ENCODE results near the gene CLEC11A. TPM values are rescaled to one million over a fixed set of nuclear protein-coding genes. Genes with fewer than 3 reads are reported as not detected.

The CLEC11A gene
- total and polyA plus RNA-seq, 9 of the 15 experiments (the other 6 are each of a cell fraction or from before 2014, with no cell fraction given): 0.39 to 43.9 (median 3.4) TPM

DNA sequence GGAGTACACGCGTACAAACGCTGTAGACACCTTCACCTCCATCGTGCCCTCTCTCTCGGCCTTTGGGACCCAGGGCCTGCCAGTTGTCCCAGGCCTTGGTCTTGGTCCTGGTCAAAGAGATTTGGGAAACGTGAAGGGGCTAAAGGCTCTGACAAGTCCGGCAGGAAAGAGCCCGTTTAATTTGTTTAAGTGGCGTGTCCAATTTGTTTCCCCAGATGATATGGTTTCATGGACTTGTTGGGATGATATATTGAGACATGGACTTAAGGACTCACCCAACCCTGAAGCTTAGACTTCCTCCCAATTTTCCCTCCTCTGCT, 2.7 kb downstream of the CLEC11A start:
- H4K20me1 ChIP-seq (replicated peaks; ENCODE audit: control insufficient read depth, insufficient read depth, low read length): no peaks in the 10 kb centered on the region
- DNase-seq (ENCODE audit: extremely low read depth in 1 of 4, low spot score in 3 of 4) (no peak), FAIRE-seq (no peak), ATAC-seq (no peak)
- BruUV-seq (replicated peaks): TSS peak; percentile 71
- peak overlapping the region; percentile 90 for H3K4me2 ChIP-seq (ENCODE audit: insufficient read depth, low read length)
- H3K36me3 ChIP-seq (ENCODE audit: control insufficient read depth, insufficient read depth, low read length): peaks cover 4% of the 10 kb centered on the region; the same call in 1 of the 3 replicates
- peak overlapping the region; percentile 80 for H3K27ac ChIP-seq (ENCODE audit: extremely low read depth, low read depth, low read length)
- H3K4me3 ChIP-seq: peak overlapping the region; percentile 59
- 7% methylated on average over 9 of the region's 9 CpGs for WGBS (ENCODE audit: insufficient coverage, low coverage, missing lambda C conversion rate)
- no peaks in the 10 kb centered on the region for H3K9me3 ChIP-seq (replicated peaks; ENCODE audit: control insufficient read depth, insufficient read depth, low read depth, low read length)
- H2AFZ ChIP-seq (ENCODE audit: low read depth, low read length): peak overlapping the region; percentile 81
- H3K4me1 ChIP-seq (replicated peaks in 1 of 2; ENCODE audit: control insufficient read depth in 2 of 2, insufficient read depth in 2 of 2, low read length in 2 of 2): peaks cover 33 to 61% of the 10 kb centered on the region in 2 experiments; a peak in 4 of 5 replicates
- H3K79me2 ChIP-seq (ENCODE audit: control insufficient read depth, insufficient read depth, low read length): peaks cover 26% of the 10 kb centered on the region
- H3K9me1 ChIP-seq (ENCODE audit: control insufficient read depth, insufficient read depth, low read length): no peaks in the 10 kb centered on the region
- TF ChIP-seq ZNF239 (CRISPR knock-in tag; IDR thresholded peaks at IDR 0.05): peak; percentile 97
- TF ChIP-seq FOXJ3 (CRISPR knock-in tag; IDR thresholded peaks at IDR 0.05): no peak
- 0 out of 2 replicates have a peak, but pooled peaks have one; percentile 25 for TF ChIP-seq ZNF232 (CRISPR knock-in tag; IDR thresholded peaks at IDR 0.05)
- 0 out of 4 replicates have a peak, but pooled peaks of 1 of the 2 experiments have one; percentile 7 for TF ChIP-seq FOXA3 (CRISPR knock-in tag; conservative IDR thresholded peaks at IDR 0.05 in 1 of 2, IDR thresholded peaks at IDR 0.05 in 1 of 2)
- no peak for TF ChIP-seq NFE2L1 (tag; IDR thresholded peaks at IDR 0.05; ENCODE audit: borderline replicate concordance, low read depth)
- no peak for TF ChIP-seq NCOA2 (IDR thresholded peaks at IDR 0.05; ENCODE audit: partially characterized antibody in 2 of 2)
- intact Hi-C loops (cut with micrococcal nuclease): no loop called here
- POLR2A ChIA-PET: interaction anchor here (1.0 kb wide), 1 partner anchor 10 kb away, joined by 3 read pairs; no protein-coding TSS in a partner anchor
- CTCF ChIA-PET (ENCODE audit: low intra/inter-chr PET ratio): interaction anchor here (2.1 to 4.5 kb wide), 2 partner anchors 57 to 196 kb away, joined by 12 to 91 read pairs; no protein-coding TSS in a partner anchor
- no peaks in the 10 kb centered on the region for H3K27me3 ChIP-seq (ENCODE audit: control insufficient read depth in 2 of 2, insufficient read depth in 2 of 2, low read length in 2 of 2)
- in situ Hi-C loops (cut with MboI): no loop called here
- peak overlapping the region; percentile 82 to 95 for H3K9ac ChIP-seq (ENCODE audit: insufficient read depth in 1 of 2, low read depth in 2 of 2, low read length in 2 of 2)
